GM21390 (cell line): ENCODE data around the gene NLRP11.
"Not testable (repeated sequence)": the region's sequence is repeated elsewhere in the genome, so short reads cannot be mapped to it uniquely, and the experiment has no call there.

Experiments used
- ATAC-seq: cut with Tn5 transposase; IDR thresholded peaks from one replicate; pipeline ENCODE4 v1.9.1; 2021; ENCODE audit not compliant: unreplicated experiment

NLRP11 gene

DNA sequence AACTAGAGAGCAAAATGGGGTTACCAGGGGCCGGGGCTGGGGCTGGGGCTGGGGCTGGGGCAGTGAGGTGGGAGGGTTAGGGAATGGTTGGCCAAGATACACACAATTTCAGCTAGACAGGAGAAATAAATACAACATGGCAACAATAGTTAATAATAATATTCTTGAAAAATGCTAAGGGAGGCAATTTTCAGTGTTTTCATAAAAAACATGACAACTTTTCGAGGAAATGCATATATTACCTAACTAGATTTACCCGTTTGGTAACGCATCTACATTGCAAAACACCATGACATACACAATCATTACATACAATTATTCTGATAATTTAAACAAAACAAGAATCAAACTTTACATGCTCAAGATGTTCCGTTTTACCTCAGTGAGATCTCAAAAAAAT lies 50.7 kb downstream of the NLRP11 start:
- no peak for ATAC-seq

DNA sequence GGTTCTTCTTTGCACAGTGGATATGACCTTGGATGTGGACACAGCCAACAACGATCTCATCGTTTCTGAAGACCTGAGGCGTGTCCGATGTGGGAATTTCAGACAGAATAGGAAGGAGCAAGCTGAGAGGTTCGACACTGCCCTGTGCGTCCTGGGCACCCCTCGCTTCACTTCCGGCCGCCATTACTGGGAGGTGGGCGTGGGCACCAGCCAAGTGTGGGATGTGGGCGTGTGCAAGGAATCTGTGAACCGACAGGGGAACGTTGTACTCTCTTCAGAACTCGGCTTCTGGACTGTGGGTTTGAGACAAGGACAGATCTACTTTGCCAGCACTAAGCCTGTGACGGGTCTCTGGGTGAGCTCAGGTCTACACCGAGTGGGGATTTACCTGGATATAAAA lies 53.5 kb downstream of the NLRP11 start:
- ATAC-seq = no peak

DNA sequence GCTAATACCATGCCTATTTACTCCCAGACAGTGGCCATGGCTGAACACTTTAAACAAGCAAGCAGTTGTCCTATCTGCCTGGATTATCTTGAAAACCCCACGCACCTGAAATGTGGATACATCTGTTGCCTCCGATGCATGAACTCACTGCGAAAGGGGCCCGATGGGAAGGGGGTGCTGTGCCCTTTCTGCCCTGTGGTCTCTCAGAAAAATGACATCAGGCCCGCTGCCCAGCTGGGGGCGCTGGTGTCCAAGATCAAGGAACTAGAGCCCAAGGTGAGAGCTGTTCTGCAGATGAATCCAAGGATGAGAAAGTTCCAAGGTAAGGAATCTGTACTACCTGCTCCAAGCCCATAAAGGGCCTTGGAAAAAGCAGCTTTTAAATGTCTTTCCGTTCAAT lies 54.3 kb downstream of the NLRP11 start:
- no peak for ATAC-seq

DNA sequence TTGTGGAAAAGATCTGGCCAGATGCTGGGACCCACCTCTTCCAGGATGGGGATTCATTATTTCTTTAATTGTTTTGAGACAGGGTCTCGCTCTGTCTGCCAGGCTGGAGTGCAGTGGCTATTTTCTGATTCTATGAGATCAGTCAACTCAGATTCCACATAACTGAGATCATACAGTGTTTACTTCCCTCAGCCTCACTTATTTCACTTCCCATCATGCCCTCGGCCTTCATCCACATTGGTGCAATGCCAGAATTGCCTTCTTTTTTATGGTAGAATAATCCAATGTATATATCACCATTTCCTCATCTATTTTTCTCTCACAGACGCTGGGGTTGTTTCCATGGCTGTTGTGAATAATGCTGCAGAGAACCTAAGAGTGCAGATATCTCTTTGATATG lies 62.2 kb downstream of the NLRP11 start:
- not testable (repeated sequence) for ATAC-seq

DNA sequence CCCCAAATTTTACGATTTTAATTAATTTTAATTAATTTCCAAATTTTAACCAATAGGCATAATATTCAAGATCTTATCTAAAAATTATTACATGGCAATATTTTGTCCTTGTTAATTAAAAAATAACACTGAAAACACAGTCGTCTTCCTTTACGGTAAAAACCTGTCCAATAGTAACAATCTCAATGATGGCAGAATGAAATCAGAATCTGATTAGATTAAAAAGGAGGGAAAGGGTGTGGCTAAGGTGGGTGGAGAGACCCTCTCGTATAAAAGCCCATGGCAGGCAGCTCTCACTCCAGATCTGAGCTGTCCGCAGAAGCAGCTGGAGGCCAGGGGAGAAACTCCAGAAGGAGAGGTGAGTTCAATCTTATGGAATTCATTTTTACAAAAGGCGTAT lies 63.0 kb downstream of the NLRP11 start, which contains the start of gene RFPL4AL1:
RFPL4AL1 (plus strand) TSS at position 301 of the 400 bp plus-strand sequence. CDS start 2,687 bp downstream, outside the sequence.
- not testable (repeated sequence) for ATAC-seq

DNA sequence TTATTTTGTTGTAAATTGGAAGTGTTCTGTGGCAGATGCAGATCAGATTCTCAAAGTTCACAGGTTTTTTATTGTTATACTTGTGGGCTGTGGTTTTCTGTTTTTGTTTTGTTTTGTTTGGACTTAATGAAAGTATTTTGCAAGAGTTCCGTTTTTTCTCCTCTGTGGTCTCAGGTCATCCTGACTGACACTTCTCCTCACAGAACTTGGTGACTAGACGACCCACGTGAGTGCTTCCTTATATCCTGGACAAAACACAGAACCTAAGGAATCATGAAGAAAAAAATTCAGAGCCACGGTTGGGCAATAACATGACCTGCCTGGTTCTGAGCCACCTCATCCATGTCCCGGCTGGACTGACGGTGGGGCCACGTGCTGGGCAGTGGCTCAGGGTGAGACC lies 65.3 kb downstream of the NLRP11 start:
- no peak for ATAC-seq

DNA sequence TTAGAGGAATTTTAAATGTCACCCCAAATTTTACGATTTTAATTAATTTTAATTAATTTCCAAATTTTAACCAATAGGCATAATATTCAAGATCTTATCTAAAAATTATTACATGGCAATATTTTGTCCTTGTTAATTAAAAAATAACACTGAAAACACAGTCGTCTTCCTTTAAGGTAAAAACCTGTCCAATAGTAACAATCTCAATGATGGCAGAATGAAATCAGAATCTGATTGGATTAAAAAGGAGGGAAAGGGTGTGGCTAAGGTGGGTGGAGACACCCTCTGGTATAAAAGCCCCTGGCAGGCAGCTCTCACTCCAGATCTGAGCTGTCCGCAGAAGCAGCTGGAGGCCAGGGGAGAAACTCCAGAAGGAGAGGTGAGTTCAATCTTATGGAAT lies 73.0 kb downstream of the NLRP11 start, which contains the start of gene RFPL4A:
RFPL4A (plus strand) TSS at position 301 of the 400 bp plus-strand sequence. CDS start 2,704 bp downstream, outside the sequence.
- not testable (repeated sequence) for ATAC-seq

DNA sequence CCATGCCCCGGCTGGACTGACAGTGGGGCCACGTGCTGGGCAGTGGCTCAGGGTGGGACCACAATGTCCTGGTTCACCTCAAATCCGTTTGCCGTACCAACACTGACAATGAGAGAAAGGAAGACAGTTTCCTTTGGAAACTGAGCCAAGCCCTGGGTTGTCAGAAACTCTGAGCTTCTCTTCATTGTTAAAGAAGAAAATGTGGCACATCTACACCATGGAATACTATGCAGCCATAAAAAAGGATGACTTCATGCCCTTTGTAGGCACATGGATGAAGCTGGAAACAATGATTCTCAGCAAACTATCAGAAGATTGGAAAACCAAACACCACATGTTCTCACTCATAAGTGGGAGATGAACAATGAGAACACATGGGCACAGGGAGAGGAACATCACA lies 75.0 kb downstream of the NLRP11 start:
- not testable (repeated sequence) for ATAC-seq

DNA sequence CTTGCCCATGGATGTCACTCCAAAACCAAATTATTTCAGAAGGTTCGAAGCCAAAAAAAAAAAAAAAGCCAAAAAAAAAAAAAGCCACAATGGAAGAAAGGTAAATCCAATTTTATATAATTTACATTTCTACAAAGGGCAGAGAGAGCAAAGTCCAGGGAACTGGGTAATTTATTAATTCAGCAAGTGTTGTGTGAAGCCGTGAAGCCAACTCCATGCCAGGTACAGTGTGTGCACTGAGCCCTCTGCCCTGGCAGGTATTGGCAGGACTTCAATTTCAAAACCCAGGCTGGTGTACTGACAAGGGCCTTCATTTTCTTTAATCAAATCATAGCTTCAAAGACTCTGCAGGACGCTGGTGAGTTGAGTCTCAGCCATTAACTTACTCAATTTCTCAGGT lies 78.4 kb downstream of the NLRP11 start:
- no peak for ATAC-seq

DNA sequence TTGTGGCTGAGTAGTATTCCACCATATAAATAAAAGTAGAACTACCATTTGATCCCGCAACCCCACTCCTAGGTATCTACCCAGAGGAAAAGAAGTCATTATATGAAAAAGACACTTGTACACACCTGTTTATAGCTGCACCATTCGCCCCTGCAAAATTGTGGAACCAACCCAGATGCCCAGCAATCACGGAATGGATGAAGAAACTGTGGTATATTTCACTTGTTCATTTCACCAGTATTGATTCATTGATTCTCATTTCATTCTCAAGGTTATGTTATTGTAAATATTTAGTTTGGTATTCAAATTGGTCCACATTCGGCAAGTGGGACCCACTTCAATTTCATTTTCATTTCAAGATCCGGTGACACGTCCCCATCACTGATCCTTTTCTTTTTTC lies 81.1 kb downstream of the NLRP11 start:
- no peak for ATAC-seq

DNA sequence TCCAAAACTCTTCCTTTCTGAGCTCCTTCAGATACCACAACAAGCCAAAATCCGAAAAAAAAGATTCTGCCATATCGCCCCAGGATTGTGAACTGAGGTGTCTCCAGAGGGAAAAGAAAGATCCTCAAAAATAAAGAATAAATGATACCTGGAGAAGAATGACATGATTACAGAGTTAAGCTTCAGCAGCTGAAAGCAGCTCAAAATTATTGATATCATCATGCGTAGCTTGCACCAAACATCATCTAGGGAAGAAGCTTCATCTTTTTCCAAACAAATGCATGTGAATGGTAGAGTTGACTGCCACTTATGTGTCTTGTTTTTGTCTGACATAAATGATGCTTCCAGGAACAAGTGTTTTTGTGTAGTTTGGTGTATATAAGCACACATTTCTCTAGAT lies 93.5 kb downstream of the NLRP11 start, which contains the start of gene NLRP9:
NLRP9 (minus strand) TSS at position 101 of the 400 bp plus-strand sequence; CDS start at position 73, 28 bp downstream.
- no peak for ATAC-seq
